Activated B cell treated with CpG ODN at 0.5 μM for 24 hours (primary cell): Measurements from ENCODE around the gene TSPEAR. TPM values are rescaled to one million over a fixed set of nuclear protein-coding genes. Genes with fewer than 3 reads are reported as not detected.

ENCODE experiments used
- ATAC-seq: fragments of 200-7000 bp; cut with Tn5 transposase; one replicate; pipeline ENCODE4 v1.10.0; 2021; ENCODE audit warnings: low read depth, mild to moderate bottlenecking, moderate library complexity
- CTCF ChIA-PET: fragments of 350-600 bp; sonication (Branson Sonifier 250); formaldehyde crosslinking; loops from one replicate; lab custom pipeline; 2021; ENCODE audit warnings: antibody characterized with exemption; lab: Charles Lee
- POLR2A ChIA-PET: fragments of 350-600 bp; sonication (Branson Sonifier 250); formaldehyde crosslinking; loops from one replicate; lab custom pipeline; 2021; ENCODE audit warnings: antibody characterized with exemption; lab: Charles Lee
- DNase-seq: peaks from one replicate; pipeline ENCODE4 v3.0.0; 2022
- H3K27ac Mint-ChIP-seq: one replicate; pipeline ENCODE4 v1.8.0; 2020; ENCODE audit warnings: mixed read lengths
- H3K27me3 Mint-ChIP-seq: one replicate; pipeline ENCODE4 v1.8.0; 2021; ENCODE audit warnings: mixed read lengths
- H3K36me3 Mint-ChIP-seq: one replicate; pipeline ENCODE4 v1.8.0; 2021; ENCODE audit warnings: low read depth, mixed read lengths
- H3K4me1 Mint-ChIP-seq: one replicate; pipeline ENCODE4 v1.8.0; 2021; ENCODE audit warnings: mixed read lengths
- H3K4me3 Mint-ChIP-seq: one replicate; pipeline ENCODE4 v1.8.0; 2020; ENCODE audit warnings: mild to moderate bottlenecking, mixed read lengths
- H3K9me3 Mint-ChIP-seq: one replicate; pipeline ENCODE4 v1.8.0; 2020; ENCODE audit warnings: mixed read lengths
- intact Hi-C: fragments of 100-400 bp; cut with micrococcal nuclease; formaldehyde crosslinking; loops from one replicate; pipeline ENCODE4 v1.15.1; 2024
- total RNA-seq: library from RNA; stranded (reverse); gene quantifications from 2 replicates; pipeline ENCODE4 v1.2.3, GENCODE V29; 2022
- TF ChIP-seq, protein P1 (sequence below): fragments of 200-600 bp; IDR thresholded peaks from one replicate; pipeline ENCODE4 v1.8.0; 2022; ENCODE audit warnings: antibody characterized with exemption, mild to moderate bottlenecking

TSPEAR gene
- total RNA-seq, 1 donor from 2014 or later, result not detected

DNA sequence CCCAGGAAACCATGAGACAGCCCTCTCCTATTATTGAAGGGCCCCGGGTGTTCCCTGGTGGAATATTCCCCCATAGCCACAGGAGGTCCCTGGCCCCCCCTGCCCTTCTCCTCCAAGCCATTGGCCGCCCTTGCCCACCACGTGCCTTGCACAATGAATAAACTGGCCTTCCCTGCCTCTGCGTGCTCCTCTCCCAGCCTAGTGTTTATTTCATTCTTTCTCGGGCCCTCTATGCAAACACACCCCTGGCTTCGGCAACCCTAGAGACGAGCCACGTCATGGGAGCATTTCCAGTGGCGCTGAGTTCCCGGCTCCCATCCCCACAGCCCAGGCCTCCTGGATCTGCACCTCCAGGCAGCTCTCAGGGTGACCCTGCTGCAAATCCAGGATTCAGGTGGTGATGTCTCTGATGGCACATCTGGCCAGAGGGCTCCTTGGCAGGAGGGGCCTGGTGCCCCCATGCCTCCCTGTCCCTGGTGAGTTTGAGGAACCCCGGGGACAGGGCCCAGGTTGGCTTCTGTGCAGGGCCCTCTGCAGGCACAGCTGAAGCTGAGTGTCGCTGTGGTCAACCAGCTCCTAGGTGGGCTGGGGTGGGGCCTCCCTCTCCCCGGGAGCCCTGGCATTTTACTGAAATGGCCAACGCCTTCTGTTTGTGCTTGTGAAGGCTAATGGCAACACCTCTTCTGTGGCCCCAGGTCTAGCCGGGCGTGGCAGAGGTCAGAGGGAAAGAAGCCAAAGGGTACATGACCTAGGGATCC is 8.2 kb downstream of the TSPEAR start:
- H3K4me1 Mint-ChIP-seq, result no peaks in the 10 kb centered on the region
- no peak overlapping the region for H3K4me3 Mint-ChIP-seq
- CTCF ChIA-PET, result no interaction called here
- no peak overlapping the region for H3K27ac Mint-ChIP-seq
- peaks cover 10% of the 10 kb centered on the region for H3K9me3 Mint-ChIP-seq
- intact Hi-C loops, result no loop called here
- POLR2A ChIA-PET, result no interaction called here
- no peaks in the 10 kb centered on the region for H3K36me3 Mint-ChIP-seq
- TF ChIP-seq, protein P1, sequence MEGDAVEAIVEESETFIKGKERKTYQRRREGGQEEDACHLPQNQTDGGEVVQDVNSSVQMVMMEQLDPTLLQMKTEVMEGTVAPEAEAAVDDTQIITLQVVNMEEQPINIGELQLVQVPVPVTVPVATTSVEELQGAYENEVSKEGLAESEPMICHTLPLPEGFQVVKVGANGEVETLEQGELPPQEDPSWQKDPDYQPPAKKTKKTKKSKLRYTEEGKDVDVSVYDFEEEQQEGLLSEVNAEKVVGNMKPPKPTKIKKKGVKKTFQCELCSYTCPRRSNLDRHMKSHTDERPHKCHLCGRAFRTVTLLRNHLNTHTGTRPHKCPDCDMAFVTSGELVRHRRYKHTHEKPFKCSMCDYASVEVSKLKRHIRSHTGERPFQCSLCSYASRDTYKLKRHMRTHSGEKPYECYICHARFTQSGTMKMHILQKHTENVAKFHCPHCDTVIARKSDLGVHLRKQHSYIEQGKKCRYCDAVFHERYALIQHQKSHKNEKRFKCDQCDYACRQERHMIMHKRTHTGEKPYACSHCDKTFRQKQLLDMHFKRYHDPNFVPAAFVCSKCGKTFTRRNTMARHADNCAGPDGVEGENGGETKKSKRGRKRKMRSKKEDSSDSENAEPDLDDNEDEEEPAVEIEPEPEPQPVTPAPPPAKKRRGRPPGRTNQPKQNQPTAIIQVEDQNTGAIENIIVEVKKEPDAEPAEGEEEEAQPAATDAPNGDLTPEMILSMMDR, result no peak
- DNase-seq (no peak), ATAC-seq (no peak)
- peaks cover 65% of the 10 kb centered on the region for H3K27me3 Mint-ChIP-seq

DNA sequence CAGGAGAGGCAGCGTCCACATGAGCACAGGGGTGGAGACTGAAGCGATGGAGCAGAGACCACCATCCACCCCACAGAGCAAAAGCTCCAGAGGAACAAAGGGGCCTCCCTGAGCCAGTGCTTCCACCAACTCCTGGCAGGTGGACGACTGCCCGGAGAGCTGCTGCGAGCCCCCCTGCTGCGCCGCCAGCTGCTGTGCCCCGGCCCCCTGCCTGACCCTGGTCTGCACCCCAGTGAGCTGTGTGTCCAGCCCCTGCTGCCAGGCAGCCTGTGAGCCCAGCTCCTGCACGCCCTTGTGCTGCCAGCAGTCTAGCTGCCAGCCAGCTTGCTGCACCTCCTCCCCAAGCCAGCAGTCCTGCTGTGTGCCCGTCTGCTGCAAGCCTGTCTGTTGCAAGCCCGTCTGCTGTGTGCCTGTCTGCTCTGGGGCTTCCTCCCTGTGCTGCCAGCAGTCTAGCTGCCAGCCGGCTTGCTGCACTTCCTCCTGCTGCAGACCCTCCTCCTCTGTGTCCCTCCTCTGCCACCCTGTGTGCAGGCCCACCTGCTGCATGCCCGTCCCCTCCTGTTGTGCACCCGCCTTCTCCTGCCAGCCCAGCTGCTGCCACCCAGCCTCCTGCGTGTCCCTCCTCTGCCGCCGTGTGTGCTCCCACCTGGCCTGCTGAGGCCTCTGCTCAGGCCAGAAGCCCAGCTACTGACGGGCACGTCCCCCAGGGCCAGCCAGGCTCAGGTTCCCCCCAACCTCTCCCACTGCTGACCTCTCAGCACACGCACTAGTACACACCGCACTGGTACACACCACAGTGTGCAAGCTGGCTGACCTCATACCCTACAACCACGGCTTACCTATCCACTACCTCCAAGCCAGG is 9.0 kb downstream of the TSPEAR start:
- H3K36me3 Mint-ChIP-seq, result no peaks in the 10 kb centered on the region
- H3K4me1 Mint-ChIP-seq, result no peaks in the 10 kb centered on the region
- CTCF ChIA-PET, result no interaction called here
- no peak overlapping the region for H3K4me3 Mint-ChIP-seq
- intact Hi-C loops, result no loop called here
- ATAC-seq, result no peak
- peaks cover 70% of the 10 kb centered on the region for H3K27me3 Mint-ChIP-seq
- TF ChIP-seq, protein P1, result no peak
- no peak overlapping the region for H3K27ac Mint-ChIP-seq
- H3K9me3 Mint-ChIP-seq, result peaks cover 10% of the 10 kb centered on the region
- POLR2A ChIA-PET, result no interaction called here
- no peak for DNase-seq

GRCh38 chr21:44701541-44701940 is 9.8 kb downstream of the TSPEAR start:
- no peak for ATAC-seq
- CTCF ChIA-PET, result no interaction called here
- H3K4me3 Mint-ChIP-seq, result no peak overlapping the region

DNA sequence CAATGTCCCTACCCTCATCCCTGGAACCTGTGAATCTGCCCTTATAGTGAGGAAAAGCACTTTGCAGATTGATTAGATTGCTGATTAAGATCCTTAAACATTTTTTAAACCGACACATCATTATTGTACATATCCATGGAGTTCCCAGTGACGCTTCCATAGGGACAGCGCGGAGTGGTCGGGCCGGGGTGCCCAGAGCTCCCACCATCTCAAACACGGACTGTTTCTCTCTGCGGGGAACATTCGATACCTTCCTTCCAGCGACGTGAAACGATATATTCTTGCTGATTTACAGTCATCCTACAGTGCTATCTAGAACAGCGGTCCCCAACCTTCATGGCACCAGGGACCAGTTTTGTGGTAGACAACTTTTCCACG is 10.4 kb downstream of the TSPEAR start:
- peaks cover 73% of the 10 kb centered on the region for H3K27me3 Mint-ChIP-seq
- intact Hi-C loops, result no loop called here
- no peaks in the 10 kb centered on the region for H3K36me3 Mint-ChIP-seq
- DNase-seq, result no peak
- ChIA-PET CTCF (no interaction called here), POLR2A (no interaction called here)
- H3K4me3 Mint-ChIP-seq, result no peak overlapping the region
- peaks cover 8% of the 10 kb centered on the region for H3K9me3 Mint-ChIP-seq
- no peaks in the 10 kb centered on the region for H3K4me1 Mint-ChIP-seq
- no peak for ATAC-seq
- TF ChIP-seq, protein P1, result no peak
- H3K27ac Mint-ChIP-seq, result no peak overlapping the region

More at GRCh38 chr21:44701541-44701940, 9.8 kb downstream of the TSPEAR start:
- DNase-seq, result no peak
- POLR2A ChIA-PET, result no interaction called here
- no peaks in the 10 kb centered on the region for H3K4me1 Mint-ChIP-seq
- intact Hi-C loops, result no loop called here
- no peak overlapping the region for H3K27ac Mint-ChIP-seq
- TF ChIP-seq, protein P1, result no peak
- H3K36me3 Mint-ChIP-seq, result no peaks in the 10 kb centered on the region
- H3K9me3 Mint-ChIP-seq, result peaks cover 10% of the 10 kb centered on the region
- peaks cover 71% of the 10 kb centered on the region for H3K27me3 Mint-ChIP-seq
